BLaER1 (cell line): ENCODE data around the gene ATOSB.
A peak's percentile ranks its signal among the peaks of the same experiment; 100 is the strongest.
"Not testable (repeated sequence)": the region's sequence is repeated elsewhere in the genome, so short reads cannot be mapped to it uniquely, and the experiment has no call there.

Experiments
- H3K27ac ChIP-seq: shearing (Covaris generic); formaldehyde crosslinking; 2 replicates; pipeline ENCODE4 v1.8.1; 2022
- H3K27me3 ChIP-seq: shearing (Covaris generic); formaldehyde crosslinking; 2 replicates; pipeline ENCODE4 v1.8.1; 2022
- H3K36me3 ChIP-seq: shearing (Covaris generic); formaldehyde crosslinking; 2 replicates; pipeline ENCODE4 v1.8.1; 2022
- H3K4me1 ChIP-seq: shearing (Covaris generic); formaldehyde crosslinking; 2 replicates; pipeline ENCODE4 v1.8.1; 2022
- H3K4me2 ChIP-seq: shearing (Covaris generic); formaldehyde crosslinking; 2 replicates; pipeline ENCODE4 v1.8.1; 2022
- H3K4me3 ChIP-seq: shearing (Covaris generic); formaldehyde crosslinking; 2 replicates; pipeline ENCODE4 v1.8.1; 2022
- H3K9ac ChIP-seq: shearing (Covaris generic); formaldehyde crosslinking; 2 replicates; pipeline ENCODE4 v1.8.1; 2022
- H3K9me3 ChIP-seq: shearing (Covaris generic); formaldehyde crosslinking; 2 replicates; pipeline ENCODE4 v1.8.1; 2022
- H4K20me1 ChIP-seq: shearing (Covaris generic); formaldehyde crosslinking; 2 replicates; pipeline ENCODE4 v1.8.1; 2022
- Cebpa-rat ChIP-seq: shearing (Covaris generic); IDR thresholded peaks from 2 replicates; pipeline ENCODE4 v1.8.1; 2022

Gene ATOSB

GRCh38 chr9:35152926-35153325 is 37.3 kb upstream of the ATOSB start:
- Histone ChIP-seq H3K36me3 (no peaks in the 10 kb centered on the region), H3K27me3 (no peaks in the 10 kb centered on the region), H4K20me1 (no peaks in the 10 kb centered on the region), H3K4me2 (no peak overlapping the region), H3K4me1 (no peaks in the 10 kb centered on the region), H3K4me3 (no peak overlapping the region), H3K27ac (no peak overlapping the region), H3K9ac (no peak overlapping the region), H3K9me3 (peaks cover 59% of the 10 kb centered on the region)
- no peak for TF ChIP-seq Cebpa-rat

- not testable (repeated sequence) for H3K4me2 ChIP-seq, H3K27ac ChIP-seq, H3K36me3 ChIP-seq, H3K4me1 ChIP-seq, H4K20me1 ChIP-seq, H3K9ac ChIP-seq, H3K27me3 ChIP-seq, H3K4me3 ChIP-seq
- H3K9me3 ChIP-seq, result peaks cover 72% of the 10 kb centered on the region
These were observed 32.4 kb upstream of the ATOSB start for GRCh38 chr9:35147941-35148563.

- H3K4me2 ChIP-seq, result no peak overlapping the region
- no peaks in the 10 kb centered on the region for H4K20me1 ChIP-seq
- H3K4me3 ChIP-seq, result no peak overlapping the region
- H3K9ac ChIP-seq, result no peak overlapping the region
- no peaks in the 10 kb centered on the region for H3K4me1 ChIP-seq
- H3K9me3 ChIP-seq, result peaks cover 69% of the 10 kb centered on the region
- no peak for TF ChIP-seq Cebpa-rat
- H3K36me3 ChIP-seq, result 0 out of 2 replicates have a peak, but pooled peaks cover 5% of the 10 kb centered on the region
- H3K27ac ChIP-seq, result no peak overlapping the region
- no peaks in the 10 kb centered on the region for H3K27me3 ChIP-seq
These were observed 26.4 kb upstream of the ATOSB start for GRCh38 chr9:35142037-35142436.

- Histone ChIP-seq H3K9ac (no peak overlapping the region), H3K4me2 (no peak overlapping the region), H3K27me3 (no peaks in the 10 kb centered on the region), H3K4me1 (no peaks in the 10 kb centered on the region), H3K9me3 (peaks cover 61% of the 10 kb centered on the region), H3K27ac (no peak overlapping the region), H3K36me3 (0 out of 2 replicates have a peak, but pooled peaks cover 5% of the 10 kb centered on the region), H3K4me3 (no peak overlapping the region), H4K20me1 (no peaks in the 10 kb centered on the region)
- no peak for TF ChIP-seq Cebpa-rat
These were observed 24.4 kb upstream of the ATOSB start for GRCh38 chr9:35140093-35140492.

- Histone ChIP-seq H3K9me3 (peaks cover 40% of the 10 kb centered on the region), H3K27me3 (no peaks in the 10 kb centered on the region), H3K9ac (no peak overlapping the region), H3K27ac (no peak overlapping the region), H4K20me1 (no peaks in the 10 kb centered on the region), H3K4me1 (no peaks in the 10 kb centered on the region), H3K36me3 (0 out of 2 replicates have a peak, but pooled peaks cover 5% of the 10 kb centered on the region), H3K4me2 (no peak overlapping the region), H3K4me3 (no peak overlapping the region)
- no peak for TF ChIP-seq Cebpa-rat
These were observed 21.2 kb upstream of the ATOSB start for GRCh38 chr9:35136866-35137265.

- Histone ChIP-seq H3K36me3 (no peaks in the 10 kb centered on the region), H3K27me3 (no peaks in the 10 kb centered on the region), H3K9ac (no peak overlapping the region), H3K4me3 (no peak overlapping the region), H3K4me2 (no peak overlapping the region), H4K20me1 (no peaks in the 10 kb centered on the region), H3K4me1 (no peaks in the 10 kb centered on the region), H3K27ac (no peak overlapping the region), H3K9me3 (peaks cover 34% of the 10 kb centered on the region)
- TF ChIP-seq Cebpa-rat, result no peak
These were observed 20.3 kb upstream of the ATOSB start for GRCh38 chr9:35135988-35136387.

- no peak overlapping the region for H3K27ac ChIP-seq
- no peaks in the 10 kb centered on the region for H4K20me1 ChIP-seq
- no peak overlapping the region for H3K9ac ChIP-seq
- no peak overlapping the region for H3K4me3 ChIP-seq
- no peaks in the 10 kb centered on the region for H3K4me1 ChIP-seq
- no peak overlapping the region for H3K4me2 ChIP-seq
- TF ChIP-seq Cebpa-rat, result no peak
- H3K27me3 ChIP-seq, result no peaks in the 10 kb centered on the region
- H3K36me3 ChIP-seq, result no peaks in the 10 kb centered on the region
- H3K9me3 ChIP-seq, result peaks cover 30% of the 10 kb centered on the region
These were observed 19.3 kb upstream of the ATOSB start for GRCh38 chr9:35134920-35135319.

- Histone ChIP-seq H3K27ac (no peak overlapping the region), H3K4me2 (peak overlapping the region; percentile 98), H4K20me1 (peaks cover 13% of the 10 kb centered on the region; the same call in 1 of the 2 replicates), H3K9me3 (no peaks in the 10 kb centered on the region), H3K36me3 (no peaks in the 10 kb centered on the region), H3K4me3 (peak overlapping the region; percentile 79), H3K9ac (peak overlapping the region; percentile 63; the same call in 1 of the 2 replicates), H3K27me3 (no peaks in the 10 kb centered on the region), H3K4me1 (peaks cover 29% of the 10 kb centered on the region)
- TF ChIP-seq Cebpa-rat, result no peak
These were observed 1.4 kb upstream of the ATOSB start for GRCh38 chr9:35116898-35117551.

GRCh38 chr9:35116539-35116897 is 856 bp upstream of the ATOSB start:
- Histone ChIP-seq H3K36me3 (no peaks in the 10 kb centered on the region), H3K27ac (peak overlapping the region; percentile 46; the same call in 1 of the 2 replicates), H3K9ac (peak overlapping the region; percentile 63; the same call in 1 of the 2 replicates), H3K4me1 (peaks cover 33% of the 10 kb centered on the region), H3K9me3 (no peaks in the 10 kb centered on the region), H3K27me3 (no peaks in the 10 kb centered on the region), H3K4me3 (peak overlapping the region; percentile 79), H4K20me1 (peaks cover 16% of the 10 kb centered on the region; the same call in 1 of the 2 replicates), H3K4me2 (peak overlapping the region; percentile 98)
- no peak for TF ChIP-seq Cebpa-rat

- H3K27ac ChIP-seq, result peak overlapping the region; percentile 95
- H3K27me3 ChIP-seq, result no peaks in the 10 kb centered on the region
- H3K4me2 ChIP-seq, result peak overlapping the region; percentile 98
- TF ChIP-seq Cebpa-rat, result no peak
- peaks cover 29% of the 10 kb centered on the region for H4K20me1 ChIP-seq
- H3K36me3 ChIP-seq, result no peaks in the 10 kb centered on the region
- H3K4me1 ChIP-seq, result peaks cover 45% of the 10 kb centered on the region
- H3K9me3 ChIP-seq, result no peaks in the 10 kb centered on the region
- peak overlapping the region; percentile 79 for H3K4me3 ChIP-seq
- H3K9ac ChIP-seq, result peak overlapping the region; percentile 80
These were observed 628 bp downstream of the ATOSB start for GRCh38 chr9:35114840-35115628.
